ENCODE data around the gene MBD3L4.

DNA sequence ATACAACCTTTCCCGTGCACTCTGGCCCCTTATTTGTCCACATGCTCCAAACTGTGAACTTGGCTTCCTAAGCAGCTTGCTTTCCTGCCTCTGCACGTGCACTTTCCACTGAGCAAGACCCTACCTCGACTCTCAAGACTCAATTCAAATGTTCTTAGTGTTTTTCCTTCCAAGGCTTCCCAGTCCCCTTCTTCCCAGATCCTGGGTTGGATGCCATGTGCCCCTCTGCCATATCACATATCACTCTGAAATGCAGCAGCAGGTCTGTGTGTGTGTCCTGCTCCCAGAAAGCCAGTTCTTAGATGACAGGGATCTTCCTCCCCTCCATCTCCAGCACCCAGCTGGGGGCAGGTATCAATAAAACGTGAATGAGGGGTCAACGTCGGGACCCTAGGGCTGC is 32.6 kb upstream of the MBD3L4 start:
- no peak for TF ChIP-seq GABPA (IDR thresholded peaks at IDR 0.05 in 1 of 2, conservative IDR thresholded peaks at IDR 0.05 in 1 of 2)
- TF ChIP-seq, protein P1, sequence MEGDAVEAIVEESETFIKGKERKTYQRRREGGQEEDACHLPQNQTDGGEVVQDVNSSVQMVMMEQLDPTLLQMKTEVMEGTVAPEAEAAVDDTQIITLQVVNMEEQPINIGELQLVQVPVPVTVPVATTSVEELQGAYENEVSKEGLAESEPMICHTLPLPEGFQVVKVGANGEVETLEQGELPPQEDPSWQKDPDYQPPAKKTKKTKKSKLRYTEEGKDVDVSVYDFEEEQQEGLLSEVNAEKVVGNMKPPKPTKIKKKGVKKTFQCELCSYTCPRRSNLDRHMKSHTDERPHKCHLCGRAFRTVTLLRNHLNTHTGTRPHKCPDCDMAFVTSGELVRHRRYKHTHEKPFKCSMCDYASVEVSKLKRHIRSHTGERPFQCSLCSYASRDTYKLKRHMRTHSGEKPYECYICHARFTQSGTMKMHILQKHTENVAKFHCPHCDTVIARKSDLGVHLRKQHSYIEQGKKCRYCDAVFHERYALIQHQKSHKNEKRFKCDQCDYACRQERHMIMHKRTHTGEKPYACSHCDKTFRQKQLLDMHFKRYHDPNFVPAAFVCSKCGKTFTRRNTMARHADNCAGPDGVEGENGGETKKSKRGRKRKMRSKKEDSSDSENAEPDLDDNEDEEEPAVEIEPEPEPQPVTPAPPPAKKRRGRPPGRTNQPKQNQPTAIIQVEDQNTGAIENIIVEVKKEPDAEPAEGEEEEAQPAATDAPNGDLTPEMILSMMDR (IDR thresholded peaks at IDR 0.05; ENCODE audit: low read depth, low read length, missing input control): no peak
- TF ChIP-seq, protein P2, sequence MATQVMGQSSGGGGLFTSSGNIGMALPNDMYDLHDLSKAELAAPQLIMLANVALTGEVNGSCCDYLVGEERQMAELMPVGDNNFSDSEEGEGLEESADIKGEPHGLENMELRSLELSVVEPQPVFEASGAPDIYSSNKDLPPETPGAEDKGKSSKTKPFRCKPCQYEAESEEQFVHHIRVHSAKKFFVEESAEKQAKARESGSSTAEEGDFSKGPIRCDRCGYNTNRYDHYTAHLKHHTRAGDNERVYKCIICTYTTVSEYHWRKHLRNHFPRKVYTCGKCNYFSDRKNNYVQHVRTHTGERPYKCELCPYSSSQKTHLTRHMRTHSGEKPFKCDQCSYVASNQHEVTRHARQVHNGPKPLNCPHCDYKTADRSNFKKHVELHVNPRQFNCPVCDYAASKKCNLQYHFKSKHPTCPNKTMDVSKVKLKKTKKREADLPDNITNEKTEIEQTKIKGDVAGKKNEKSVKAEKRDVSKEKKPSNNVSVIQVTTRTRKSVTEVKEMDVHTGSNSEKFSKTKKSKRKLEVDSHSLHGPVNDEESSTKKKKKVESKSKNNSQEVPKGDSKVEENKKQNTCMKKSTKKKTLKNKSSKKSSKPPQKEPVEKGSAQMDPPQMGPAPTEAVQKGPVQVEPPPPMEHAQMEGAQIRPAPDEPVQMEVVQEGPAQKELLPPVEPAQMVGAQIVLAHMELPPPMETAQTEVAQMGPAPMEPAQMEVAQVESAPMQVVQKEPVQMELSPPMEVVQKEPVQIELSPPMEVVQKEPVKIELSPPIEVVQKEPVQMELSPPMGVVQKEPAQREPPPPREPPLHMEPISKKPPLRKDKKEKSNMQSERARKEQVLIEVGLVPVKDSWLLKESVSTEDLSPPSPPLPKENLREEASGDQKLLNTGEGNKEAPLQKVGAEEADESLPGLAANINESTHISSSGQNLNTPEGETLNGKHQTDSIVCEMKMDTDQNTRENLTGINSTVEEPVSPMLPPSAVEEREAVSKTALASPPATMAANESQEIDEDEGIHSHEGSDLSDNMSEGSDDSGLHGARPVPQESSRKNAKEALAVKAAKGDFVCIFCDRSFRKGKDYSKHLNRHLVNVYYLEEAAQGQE (IDR thresholded peaks at IDR 0.05): no peak
- TF ChIP-seq, protein P3, sequence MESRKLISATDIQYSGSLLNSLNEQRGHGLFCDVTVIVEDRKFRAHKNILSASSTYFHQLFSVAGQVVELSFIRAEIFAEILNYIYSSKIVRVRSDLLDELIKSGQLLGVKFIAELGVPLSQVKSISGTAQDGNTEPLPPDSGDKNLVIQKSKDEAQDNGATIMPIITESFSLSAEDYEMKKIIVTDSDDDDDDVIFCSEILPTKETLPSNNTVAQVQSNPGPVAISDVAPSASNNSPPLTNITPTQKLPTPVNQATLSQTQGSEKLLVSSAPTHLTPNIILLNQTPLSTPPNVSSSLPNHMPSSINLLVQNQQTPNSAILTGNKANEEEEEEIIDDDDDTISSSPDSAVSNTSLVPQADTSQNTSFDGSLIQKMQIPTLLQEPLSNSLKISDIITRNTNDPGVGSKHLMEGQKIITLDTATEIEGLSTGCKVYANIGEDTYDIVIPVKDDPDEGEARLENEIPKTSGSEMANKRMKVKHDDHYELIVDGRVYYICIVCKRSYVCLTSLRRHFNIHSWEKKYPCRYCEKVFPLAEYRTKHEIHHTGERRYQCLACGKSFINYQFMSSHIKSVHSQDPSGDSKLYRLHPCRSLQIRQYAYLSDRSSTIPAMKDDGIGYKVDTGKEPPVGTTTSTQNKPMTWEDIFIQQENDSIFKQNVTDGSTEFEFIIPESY (IDR thresholded peaks at IDR 0.05): no peak
- TF ChIP-seq TAF1 (conservative IDR thresholded peaks at IDR 0.05): no peak
- TF ChIP-seq, protein P4, sequence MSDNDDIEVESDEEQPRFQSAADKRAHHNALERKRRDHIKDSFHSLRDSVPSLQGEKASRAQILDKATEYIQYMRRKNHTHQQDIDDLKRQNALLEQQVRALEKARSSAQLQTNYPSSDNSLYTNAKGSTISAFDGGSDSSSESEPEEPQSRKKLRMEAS (IDR thresholded peaks at IDR 0.05): no peak
- TF ChIP-seq RXRA (IDR thresholded peaks at IDR 0.05): no peak
- TF ChIP-seq RAD21 (IDR thresholded peaks at IDR 0.05): no peak
- TF ChIP-seq EGR1 (IDR thresholded peaks at IDR 0.05; ENCODE audit: low read depth in 2 of 2): no peak
- no peak for TF ChIP-seq YY1 (IDR thresholded peaks at IDR 0.05)

All from liver (tissue), 3 donors.